Caco-2 (cell line): ENCODE results near the gene GNPAT. TPM values are rescaled to one million over a fixed set of nuclear protein-coding genes. Genes with fewer than 3 reads are reported as not detected.
"Not testable (repeated sequence)": the region's sequence is repeated elsewhere in the genome, so short reads cannot be mapped to it uniquely, and the experiment has no call there.

ENCODE experiments used
- BruUV-seq: library from RNA; stranded (reverse); fragments of 400-500 nt; replicated peaks from 2 replicates; lab custom pipeline; 2021; lab: Mats Ljungman, UMichigan
- CTCF ChIA-PET: fragments of 300-600 bp; sonication (Branson Sonifier 250); formaldehyde crosslinking; loops from one replicate; lab custom pipeline; 2022; ENCODE audit warnings: antibody characterized with exemption; lab: Charles Lee
- POLR2A ChIA-PET: fragments of 300-600 bp; sonication (Branson Sonifier 250); formaldehyde crosslinking; loops from one replicate; lab custom pipeline; 2022; ENCODE audit warnings: antibody characterized with exemption; lab: Charles Lee
- DNase-seq, 2 experiments: peaks; one replicate each; pipeline versions ENCODE4 v3.0.0 to v3.0.0-alpha.2; 2020 to 2022
- H3K27me3 ChIP-seq: replicated peaks from 2 replicates; pipeline ENCODE4 v1.6.0; 2011; ENCODE audit warnings: low read length; ENCODE audit not compliant: control insufficient read depth, insufficient read depth
- H3K36me3 ChIP-seq: 2 replicates; pipeline ENCODE4 v1.5.1; 2011; ENCODE audit warnings: low read length; ENCODE audit not compliant: control insufficient read depth, insufficient read depth
- H3K4me1 ChIP-seq: fragments of 250-450 bp; sonication (Bioruptor Pico); 2 replicates; pipeline ENCODE4 v1.5.1; 2020; ENCODE audit warnings: mild to moderate bottlenecking
- H3K4me3 ChIP-seq: 2 replicates; pipeline ENCODE4 v1.5.1; 2011; ENCODE audit warnings: low read depth, mild to moderate bottlenecking, control low read depth, low read length
- H3K9me3 ChIP-seq: fragments of 250-450 bp; sonication (Bioruptor Pico); 2 replicates; pipeline ENCODE4 v1.5.1; 2020; ENCODE audit warnings: mild to moderate bottlenecking, moderate library complexity
- H3K27ac Mint-ChIP-seq: one replicate; pipeline ENCODE4 v1.8.0; 2022; ENCODE audit warnings: mixed read lengths; ENCODE audit not compliant: unreplicated experiment
- H3K27me3 Mint-ChIP-seq: one replicate; pipeline ENCODE4 v1.8.0; 2022; ENCODE audit warnings: mixed read lengths; ENCODE audit not compliant: insufficient read depth, unreplicated experiment
- H3K36me3 Mint-ChIP-seq: one replicate; pipeline ENCODE4 v1.8.0; 2022; ENCODE audit warnings: mild to moderate bottlenecking, mixed read lengths; ENCODE audit not compliant: insufficient read depth, unreplicated experiment
- H3K4me1 Mint-ChIP-seq: one replicate; pipeline ENCODE4 v1.8.0; 2022; ENCODE audit warnings: low read depth, mixed read lengths; ENCODE audit not compliant: unreplicated experiment
- H3K4me3 Mint-ChIP-seq: one replicate; pipeline ENCODE4 v1.8.0; 2022; ENCODE audit warnings: mild to moderate bottlenecking, moderate library complexity, mixed read lengths; ENCODE audit not compliant: unreplicated experiment
- H3K9me3 Mint-ChIP-seq: one replicate; pipeline ENCODE4 v1.8.0; 2022; ENCODE audit warnings: mixed read lengths; ENCODE audit not compliant: unreplicated experiment
- CTCF ChIP-seq, 2 experiments: fragments of 200-600 bp in 1 of 2; IDR thresholded peaks; 1 replicate in 1 of 2; 2 replicates in 1 of 2; pipeline versions ENCODE4 v1.5.1 to v1.8.0; 2011 to 2022; ENCODE audit warnings: antibody characterized with exemption in 1 of 2, control low read depth in 1 of 2, inconsistent platforms in 1 of 2, low read depth in 1 of 2, low read length in 1 of 2, mild to moderate bottlenecking in 1 of 2, moderate library complexity in 1 of 2; ENCODE audit not compliant: insufficient read depth in 1 of 2, severe bottlenecking in 1 of 2, unreplicated experiment in 1 of 2
- intact Hi-C: fragments of 100-400 bp; cut with micrococcal nuclease; formaldehyde crosslinking; loops from one replicate; pipeline ENCODE4 v1.10.0; 2022; ENCODE audit not compliant: unreplicated experiment
- total RNA-seq: library from RNA; stranded (reverse); gene quantifications from 2 replicates; pipeline ENCODE4 v1.2.3, GENCODE V29; 2022

GNPAT gene
- total RNA-seq, 1 experiment from 2014 or later = 64.4 TPM

- Mint-ChIP-seq H3K27me3 (no peaks in the 10 kb centered on the region), H3K36me3 (peaks cover 6% of the 10 kb centered on the region), H3K4me3 (peak overlapping the region; percentile 79), H3K9me3 (no peaks in the 10 kb centered on the region), H3K27ac (peak overlapping the region; percentile 90), H3K4me1 (peaks cover 28% of the 10 kb centered on the region)
- Histone ChIP-seq H3K4me1 (peaks cover 39% of the 10 kb centered on the region), H3K27me3 (no peaks in the 10 kb centered on the region), H3K4me3 (peak overlapping the region; percentile 42), H3K36me3 (no peaks in the 10 kb centered on the region), H3K9me3 (no peaks in the 10 kb centered on the region)
- DNase-seq = peak; percentile 95 to 97
- intact Hi-C loops = loop anchor here (1.0 to 10.0 kb wide), 9 partner anchors 16 to 413 kb away; partner anchors contain the start of genes ARV1, C1orf198, TRIM67 and TTC13
- POLR2A ChIA-PET = no interaction called here
- BruUV-seq = no TSS peak
- TF ChIP-seq CTCF (IDR thresholded peaks at IDR 0.05; ENCODE audit: insufficient read depth in 1 of 2, low read depth in 1 of 2, low read length in 1 of 2, severe bottlenecking in 1 of 2, unreplicated experiment in 1 of 2) = peak; percentile 90 to 97
- CTCF ChIA-PET = interaction anchor here (0.6 to 2.8 kb wide), 8 partner anchors 9 to 289 kb away, joined by 3 to 10 read pairs (median 3); partner anchors contain the start of genes ARV1 and TTC13
Observed at GRCh38 chr1:231211005-231211857, 29.8 kb upstream of the GNPAT start.

- H3K36me3 ChIP-seq, BruUV-seq, H3K4me3 ChIP-seq, H3K9me3 Mint-ChIP-seq, POLR2A ChIA-PET, H3K9me3 ChIP-seq, H3K36me3 Mint-ChIP-seq, H3K27me3 Mint-ChIP-seq, H3K27me3 ChIP-seq: not testable (repeated sequence)
- H3K4me1 ChIP-seq = peaks cover 50% of the 10 kb centered on the region
- Mint-ChIP-seq H3K4me1 (peaks cover 37% of the 10 kb centered on the region), H3K4me3 (peak overlapping the region; percentile 79), H3K27ac (peak overlapping the region; percentile 90)
- intact Hi-C loops = loop anchor here (1.0 to 10.0 kb wide), 4 partner anchors 22 to 348 kb away; partner anchors contain the start of genes C1orf198 and TRIM67
- CTCF ChIA-PET = interaction anchor here (1.9 to 2.8 kb wide), 2 partner anchors 120 to 197 kb away, joined by 7 to 10 read pairs; no protein-coding TSS in a partner anchor
- DNase-seq = peak; percentile 67 to 75
Observed at GRCh38 chr1:231212301-231212700, 28.7 kb upstream of the GNPAT start.

- CTCF ChIA-PET = no interaction called here
- H3K27ac Mint-ChIP-seq = no peak overlapping the region
Observed at GRCh38 chr1:231213831-231214573, 27.0 kb upstream of the GNPAT start.

More at GRCh38 chr1:231213831-231214573, 27.0 kb upstream of the GNPAT start:
- no peaks in the 10 kb centered on the region for H3K9me3 Mint-ChIP-seq
- H3K27me3 ChIP-seq = no peaks in the 10 kb centered on the region
- peaks cover 6% of the 10 kb centered on the region for H3K36me3 Mint-ChIP-seq
- TF ChIP-seq CTCF (IDR thresholded peaks at IDR 0.05; ENCODE audit: insufficient read depth in 1 of 2, low read depth in 1 of 2, low read length in 1 of 2, severe bottlenecking in 1 of 2, unreplicated experiment in 1 of 2) = no peak
- no TSS peak for BruUV-seq
- H3K4me3 ChIP-seq = no peak overlapping the region
- no peaks in the 10 kb centered on the region for H3K36me3 ChIP-seq
- H3K4me3 Mint-ChIP-seq = no peak overlapping the region
- peaks cover 50% of the 10 kb centered on the region for H3K4me1 Mint-ChIP-seq
- H3K27me3 Mint-ChIP-seq = no peaks in the 10 kb centered on the region
- peaks cover 64% of the 10 kb centered on the region for H3K4me1 ChIP-seq
- POLR2A ChIA-PET = no interaction called here
- H3K9me3 ChIP-seq = no peaks in the 10 kb centered on the region
- no peak for DNase-seq
- intact Hi-C loops = loop anchor here (2.0 to 10.0 kb wide), 3 partner anchors 52 to 349 kb away; partner anchors contain the start of genes C1orf198 and TRIM67
